Esophagus muscularis mucosa (tissue), 4 donors: Measurements from ENCODE around the gene VMP1.

ENCODE experiments used
- CTCF ChIP-seq, 3 experiments: fragments of 200-600 bp in 2 of 3; fragments of 450-650 bp in 1 of 3; sonication (generic) in 2 of 3; IDR thresholded peaks; one replicate each; pipeline ENCODE4 v1.5.1; 2017 to 2019; ENCODE audit warnings: antibody characterized with exemption in 3 of 3, mild to moderate bottlenecking in 2 of 3, moderate library complexity in 1 of 3
- EP300 ChIP-seq: sonication (generic); formaldehyde crosslinking; IDR thresholded peaks from one replicate; pipeline ENCODE4 v1.6.1; 2017; ENCODE audit warnings: antibody characterized with exemption
- POLR2A ChIP-seq: fragments of 450-650 bp; IDR thresholded peaks from one replicate; pipeline ENCODE4 v1.6.1; 2017; ENCODE audit warnings: antibody characterized with exemption, moderate library complexity, mild to moderate bottlenecking, low read depth
- POLR2AphosphoS5 ChIP-seq, 2 donors: sonication (generic); formaldehyde crosslinking; IDR thresholded peaks; one replicate each; pipeline ENCODE4 v1.6.1; 2017; ENCODE audit warnings: antibody characterized with exemption in 2 of 2

- TF ChIP-seq EP300 (no peak), CTCF (IDR thresholded peaks at IDR 0.05) (no peak), POLR2A (no peak), POLR2AphosphoS5 (IDR thresholded peaks at IDR 0.05) (no peak)
These were observed 149.7 kb downstream of the VMP1 start for GRCh38 chr17:59856859-59857794.
